ENCODE data around the gene PHLDA2.
A peak's percentile ranks its signal among the peaks of the same experiment; 100 is the strongest.

The PHLDA2 gene

DNA sequence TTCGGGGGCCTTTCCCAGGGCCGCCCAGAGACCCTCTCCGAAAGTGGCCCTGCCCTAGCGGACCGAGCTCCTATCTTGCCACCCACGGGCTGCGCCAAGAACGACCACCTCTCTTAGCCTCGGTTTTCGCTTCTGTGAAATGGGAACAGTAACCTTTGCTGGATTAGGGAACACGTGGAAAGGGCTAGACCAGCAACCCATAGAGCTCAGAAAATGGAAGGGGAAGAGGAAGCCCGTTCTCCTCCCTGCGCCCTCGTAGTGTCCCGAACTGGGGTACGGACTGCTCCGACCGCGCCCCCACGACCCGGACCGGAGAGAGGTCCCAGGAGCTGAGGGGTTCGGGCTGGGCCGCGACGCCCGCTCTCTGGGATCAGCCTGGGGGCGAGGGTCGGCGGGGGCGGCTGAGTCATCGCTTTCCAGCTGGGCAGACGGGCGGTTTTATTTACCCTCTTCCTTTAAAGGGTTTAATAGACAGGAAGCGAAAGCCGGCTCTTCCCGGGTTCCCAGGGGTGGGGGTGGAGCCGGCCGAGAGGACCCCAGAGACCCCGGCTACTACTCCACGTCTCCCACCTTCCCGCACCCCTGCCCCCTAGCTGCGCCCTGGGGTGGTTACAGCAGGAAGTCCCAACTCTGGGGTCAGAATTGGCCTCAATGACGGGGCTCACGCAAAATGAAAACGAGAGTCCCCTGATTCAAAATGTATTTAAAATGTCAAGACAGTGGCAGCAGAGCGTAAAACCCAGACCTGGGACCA, 907 bp upstream of the PHLDA2 start:
- no peak for DNase-seq

DNA sequence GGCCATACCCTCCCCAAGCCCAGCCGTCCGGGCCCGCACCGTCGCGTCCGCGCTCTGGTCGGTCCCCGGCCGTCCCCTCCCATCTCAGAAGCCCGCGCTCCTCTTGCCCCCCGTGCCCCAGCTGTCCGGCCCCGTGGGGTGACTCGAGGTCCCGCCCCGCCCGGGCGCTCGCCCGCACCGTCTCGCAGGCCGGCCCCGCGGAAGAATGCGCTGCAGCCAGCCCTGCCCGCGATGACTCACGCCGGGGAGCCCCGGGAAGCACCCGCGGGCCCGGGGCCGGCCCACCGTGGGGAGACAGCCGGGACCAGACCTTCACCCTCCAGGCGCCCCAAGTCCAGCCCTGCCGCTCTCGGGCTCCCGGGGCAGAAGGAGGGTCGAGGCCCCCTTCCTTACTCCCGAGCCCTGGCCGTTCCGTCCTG, 320 bp upstream of the PHLDA2 start:
- peak; percentile 36 for DNase-seq

DNA sequence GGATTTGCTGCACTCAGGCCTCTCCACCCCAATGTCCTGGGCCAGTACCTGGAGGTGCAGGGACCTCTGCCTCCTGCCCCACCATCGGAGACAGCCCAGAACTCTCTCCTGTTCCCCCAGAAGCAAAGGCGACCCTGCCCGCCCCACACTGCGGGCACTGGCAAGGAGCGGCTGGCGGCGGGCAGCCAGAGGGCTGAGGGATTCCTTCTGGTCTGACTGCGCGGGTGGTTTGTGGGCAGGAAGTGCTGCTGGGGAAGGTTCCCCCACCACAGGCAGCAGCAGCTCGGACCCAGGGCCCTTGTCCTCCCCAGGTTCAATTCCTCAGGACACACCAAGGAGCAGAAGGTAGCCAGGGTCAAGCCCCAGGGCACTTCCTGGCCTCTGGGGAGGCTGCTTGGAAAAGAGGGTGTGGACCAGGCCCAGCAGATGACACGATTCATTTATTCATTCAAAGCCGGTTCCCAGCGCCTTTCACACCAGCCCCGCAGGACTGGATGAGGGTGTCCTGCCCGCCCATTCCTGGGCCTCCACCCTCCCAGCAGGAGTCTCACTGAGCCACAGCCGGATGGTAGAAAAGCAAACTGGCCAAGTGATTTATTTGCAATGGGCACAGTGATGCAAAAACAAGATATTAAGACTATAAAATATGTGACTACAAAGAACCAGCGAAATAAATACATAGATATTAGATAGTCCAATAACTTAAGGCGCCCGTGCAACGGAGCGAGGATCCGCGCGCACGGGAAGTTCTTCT, 1.2 kb downstream of the PHLDA2 start:
- DNase-seq: no peak

DNA sequence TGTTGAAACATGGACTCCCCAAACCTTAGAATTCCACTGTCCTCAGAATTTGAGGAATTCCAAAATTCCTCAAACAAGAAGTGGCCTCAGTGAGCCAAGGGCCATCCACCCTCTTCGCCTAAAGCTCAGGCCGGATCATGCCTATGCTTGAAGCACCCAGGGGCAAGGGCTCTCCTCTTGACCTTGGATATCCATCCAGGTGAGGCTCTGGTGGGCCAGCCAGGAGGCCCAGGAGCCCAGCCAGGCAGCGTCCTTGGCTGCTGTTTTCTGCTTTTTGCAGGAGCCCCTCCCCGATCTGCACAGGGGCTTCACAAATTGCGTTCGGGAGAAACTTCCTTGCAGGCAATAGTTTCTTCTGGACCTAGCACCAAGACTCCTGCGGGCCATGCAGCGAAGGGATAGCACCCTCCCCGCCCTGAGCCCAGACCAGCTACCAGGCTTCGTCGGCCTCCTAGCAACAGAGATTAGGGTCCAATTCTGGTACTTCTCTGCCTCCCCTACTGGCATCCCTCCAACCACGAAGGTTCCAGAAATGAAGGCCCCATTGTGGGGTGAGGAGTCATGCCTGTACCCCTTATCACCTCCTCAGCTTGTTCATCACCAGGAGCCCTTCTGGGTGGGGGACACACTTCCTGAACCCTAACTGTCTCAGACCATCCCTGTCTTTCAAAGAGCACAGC, 2.0 kb downstream of the PHLDA2 start:
- DNase-seq: no peak

DNA sequence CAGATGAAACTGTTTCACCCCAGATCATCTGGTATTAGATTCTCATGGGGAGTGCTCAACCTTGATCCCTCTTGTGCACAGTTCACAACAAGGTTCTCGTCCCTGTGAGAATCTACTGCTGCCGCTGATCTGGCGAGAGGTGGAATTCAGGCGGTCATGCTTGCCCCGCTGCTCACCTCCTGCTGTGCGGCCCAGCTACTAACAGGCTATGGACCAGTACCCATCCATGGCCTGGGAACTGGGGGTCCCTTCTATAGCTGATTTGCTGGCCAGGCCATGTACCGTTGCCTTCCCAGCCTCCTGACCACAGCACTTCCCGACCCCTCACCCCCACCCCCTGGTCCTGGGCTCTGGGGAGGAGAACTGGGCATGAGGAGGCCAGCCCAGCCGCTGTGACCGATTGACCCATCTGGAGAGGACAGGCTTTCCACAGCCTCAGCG, 2.6 kb downstream of the PHLDA2 start:
- no peak for DNase-seq

DNA sequence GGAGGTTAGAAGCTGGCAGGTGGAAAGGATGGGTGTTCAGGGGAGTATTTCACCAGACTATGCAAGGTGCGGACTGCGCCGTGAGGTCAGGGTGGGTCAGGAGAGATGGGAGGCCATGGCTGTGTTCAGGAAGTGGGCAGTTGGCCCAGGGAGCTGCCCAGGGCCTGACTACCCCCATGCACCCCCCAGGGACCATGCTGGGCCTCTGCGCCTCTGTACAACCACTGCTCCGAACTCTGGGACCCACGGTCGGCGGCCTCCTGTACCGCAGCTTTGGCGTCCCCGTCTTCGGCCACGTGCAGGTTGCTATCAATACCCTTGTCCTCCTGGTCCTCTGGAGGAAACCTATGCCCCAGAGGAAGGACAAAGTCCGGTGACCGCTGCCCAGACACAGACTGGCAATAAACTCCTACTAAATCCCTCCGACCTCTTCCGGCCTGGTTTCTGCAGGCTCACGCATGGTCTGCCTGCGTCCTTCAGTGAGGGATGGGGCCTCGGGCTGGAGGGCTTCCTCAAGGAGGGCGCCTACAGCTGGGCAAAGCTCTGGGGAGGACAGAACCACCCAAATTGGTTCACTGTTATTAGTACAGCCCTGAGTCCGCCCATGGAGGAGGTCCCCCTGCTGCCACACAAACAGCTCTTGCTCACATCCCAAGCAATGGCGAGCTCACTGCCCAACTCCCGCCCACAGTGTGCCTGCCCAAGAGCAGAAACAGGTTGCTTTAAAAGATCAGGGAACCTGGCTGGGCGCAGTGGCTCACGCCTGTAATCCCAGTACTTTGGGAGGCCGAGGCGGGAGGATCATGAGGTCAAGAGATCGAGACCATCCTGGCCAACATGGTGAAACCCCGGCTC, 4.2 kb downstream of the PHLDA2 start:
- no peak for DNase-seq

DNA sequence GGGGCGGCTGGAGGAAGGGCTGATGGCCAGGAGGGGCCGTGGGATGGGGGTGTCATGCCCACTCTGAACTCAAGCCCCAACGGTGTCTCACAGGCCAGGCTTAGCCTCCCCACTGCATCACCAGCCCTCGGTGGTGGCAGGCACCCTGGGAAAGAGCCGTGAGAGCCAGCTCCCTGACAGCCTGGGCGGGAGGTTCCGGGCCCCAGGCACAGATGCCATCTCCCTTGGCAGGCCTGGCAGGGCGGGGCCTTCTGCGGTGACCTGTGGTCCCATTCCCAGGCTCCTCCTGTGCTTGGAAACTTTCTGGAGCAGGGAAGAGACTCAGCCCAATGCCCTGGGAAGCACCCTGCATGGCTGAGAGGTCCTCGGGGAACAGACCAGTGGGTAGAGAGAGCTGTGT, 4.8 kb downstream of the PHLDA2 start:
- no peak for DNase-seq

DNA sequence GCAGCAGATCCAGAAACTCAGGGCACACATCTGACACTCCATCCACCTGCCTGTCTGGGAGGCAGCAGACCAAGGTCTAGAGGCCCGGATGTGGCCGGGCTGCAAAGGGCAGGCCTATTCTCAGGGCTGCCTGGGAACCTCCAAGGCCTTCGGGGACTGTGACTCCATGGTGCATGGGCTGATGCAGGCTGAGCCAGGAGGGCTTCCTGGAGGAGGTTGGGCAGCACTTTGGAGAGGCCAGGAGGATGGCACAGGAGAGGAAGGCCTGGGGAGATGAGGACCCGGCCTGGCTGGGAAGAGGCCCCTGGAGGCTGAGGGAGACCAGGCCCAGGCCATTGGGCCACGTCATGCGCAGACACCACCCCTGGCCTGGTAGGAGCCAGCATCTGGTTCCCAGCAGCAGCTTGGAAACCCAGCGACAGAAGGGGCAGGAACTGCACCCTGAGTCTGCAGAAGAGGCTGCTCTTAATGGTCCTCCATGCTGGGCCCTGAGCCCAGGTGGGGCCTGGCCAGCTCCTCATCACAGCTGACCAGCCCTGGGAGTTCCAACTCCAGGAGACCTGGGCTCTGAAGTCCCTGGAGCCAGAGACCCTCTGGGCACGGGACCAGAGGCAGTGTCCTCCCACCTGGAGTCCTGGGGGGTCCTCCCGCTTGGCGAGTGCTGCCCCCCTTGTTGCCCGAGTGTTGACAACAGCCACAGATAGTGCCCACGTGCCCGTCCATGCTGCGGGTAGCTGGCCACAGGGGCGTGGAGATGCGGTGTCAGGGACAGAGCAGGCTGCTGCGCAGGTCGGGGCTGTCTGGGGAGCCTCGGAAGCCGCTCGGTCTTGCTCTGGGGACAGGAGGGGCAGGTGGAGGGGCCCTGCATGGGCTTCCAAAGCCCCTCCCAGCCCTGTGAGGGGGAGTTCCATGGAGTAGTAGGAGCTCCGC, 5.5 kb downstream of the PHLDA2 start:
- DNase-seq: no peak

DNA sequence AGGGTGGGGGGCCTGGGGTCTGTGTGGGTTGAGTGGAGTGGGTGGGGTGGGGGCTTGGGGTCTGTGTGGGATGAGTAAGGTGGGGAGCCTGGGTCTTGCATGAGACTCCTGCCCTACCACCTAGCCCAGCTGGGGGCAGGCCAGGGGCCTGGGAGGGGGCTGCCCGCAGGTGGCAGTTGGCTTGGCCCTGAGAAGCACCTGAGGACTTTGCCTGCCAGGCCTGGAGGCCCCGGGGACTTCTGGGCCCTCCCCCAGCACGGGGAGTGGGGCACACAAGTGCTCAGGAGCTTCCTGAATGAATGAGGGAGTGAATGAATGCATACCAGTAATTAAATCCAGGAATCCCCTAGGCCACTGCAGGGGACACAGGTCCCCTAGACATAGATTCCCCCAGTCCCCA, 6.6 kb downstream of the PHLDA2 start:
- no peak for DNase-seq

DNA sequence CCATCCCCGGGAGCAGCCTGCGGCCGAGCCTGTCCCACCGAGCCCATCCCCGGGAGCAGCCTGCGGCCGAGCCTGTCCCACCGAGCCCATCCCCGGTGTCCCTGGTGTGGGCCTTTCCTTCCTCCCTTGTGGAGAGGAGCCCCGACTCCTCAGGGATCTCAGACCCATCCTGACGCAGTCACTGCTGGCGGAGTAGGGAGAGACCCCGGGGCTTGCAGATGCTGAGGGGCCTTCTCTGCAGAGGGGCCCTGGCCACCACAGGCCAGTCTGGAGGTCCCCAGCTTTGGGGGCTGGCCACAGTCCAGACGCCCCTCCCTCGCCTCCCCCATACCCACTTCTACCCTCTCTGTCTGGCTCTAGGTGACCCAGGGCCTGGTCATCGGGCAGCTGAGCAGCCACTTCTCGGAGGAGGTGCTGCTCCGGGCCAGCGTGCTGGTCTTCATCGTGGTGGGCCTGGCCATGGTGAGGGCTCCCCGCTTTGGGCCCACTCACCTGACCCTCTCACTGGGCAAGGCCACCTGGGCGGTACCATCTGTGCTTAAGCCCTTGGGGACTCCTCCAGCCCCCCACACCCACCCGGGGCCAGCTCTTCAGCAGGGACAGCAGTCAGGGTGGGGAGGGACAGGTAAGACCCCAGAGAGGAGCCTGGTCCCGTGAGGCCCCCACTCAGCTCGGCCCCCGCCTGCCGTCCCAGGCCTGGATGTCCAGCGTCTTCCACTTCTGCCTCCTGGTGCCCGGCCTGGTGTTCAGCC, 7.3 kb downstream of the PHLDA2 start:
- no peak for DNase-seq

DNA sequence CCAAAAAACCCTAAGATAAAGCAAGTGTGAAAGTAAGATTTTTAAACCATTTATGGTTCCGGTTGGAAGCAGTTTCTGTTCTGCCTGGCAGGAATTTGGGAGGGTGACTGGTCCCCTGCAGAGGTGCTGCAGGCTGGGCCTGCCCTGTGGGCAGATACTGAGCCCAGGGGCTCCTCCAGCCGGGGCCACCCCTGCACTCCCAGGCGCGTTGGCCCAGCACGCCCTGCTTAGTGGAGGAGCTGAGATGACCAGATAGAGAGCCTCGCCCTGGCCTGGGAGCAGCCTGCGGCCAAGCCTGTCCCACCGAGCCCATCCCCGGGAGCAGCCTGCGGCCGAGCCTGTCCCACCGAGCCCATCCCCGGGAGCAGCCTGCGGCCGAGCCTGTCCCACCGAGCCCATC, 8.0 kb downstream of the PHLDA2 start:
- DNase-seq: no peak

DNA sequence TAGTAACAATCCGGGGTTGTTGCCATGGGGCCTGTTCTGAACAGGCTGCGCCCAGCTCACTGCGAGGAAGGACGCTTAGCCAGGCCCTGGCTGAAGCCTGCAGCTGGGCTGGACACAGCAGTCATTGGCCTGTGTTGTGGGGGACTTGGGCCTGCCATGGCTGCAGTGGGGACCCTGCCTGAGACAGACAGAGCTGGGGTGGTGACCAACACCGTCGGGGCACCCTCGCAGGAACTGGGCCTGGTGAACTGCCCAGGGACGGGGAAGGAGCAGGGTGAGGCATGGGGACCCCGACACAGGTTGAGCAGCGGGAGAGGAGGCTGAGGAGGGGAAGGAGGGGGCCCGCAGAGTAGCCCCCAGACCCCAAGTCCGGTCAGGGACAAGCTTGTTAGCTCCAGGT, 8.9 kb downstream of the PHLDA2 start:
- no peak for DNase-seq

DNA sequence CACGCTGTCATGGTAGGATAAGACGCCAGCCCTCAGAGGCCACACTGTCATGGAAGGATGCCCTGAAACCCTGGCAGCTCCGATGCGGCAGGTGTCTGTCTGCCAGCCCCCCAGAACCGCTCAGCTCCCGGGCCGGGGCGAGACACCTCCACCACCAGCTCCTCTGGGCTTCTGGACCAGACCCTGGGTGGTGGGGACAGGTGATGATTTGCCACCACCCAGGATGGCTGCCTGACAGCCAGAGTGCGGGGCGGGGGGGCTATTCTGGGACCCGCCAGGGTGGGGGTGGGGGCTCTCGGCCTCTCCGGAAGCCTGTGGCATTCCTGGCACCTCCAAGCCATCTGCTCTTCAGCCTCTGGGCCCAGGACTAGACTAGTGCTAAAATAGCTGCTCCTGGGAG, 9.4 kb downstream of the PHLDA2 start:
- no peak for DNase-seq

DNA sequence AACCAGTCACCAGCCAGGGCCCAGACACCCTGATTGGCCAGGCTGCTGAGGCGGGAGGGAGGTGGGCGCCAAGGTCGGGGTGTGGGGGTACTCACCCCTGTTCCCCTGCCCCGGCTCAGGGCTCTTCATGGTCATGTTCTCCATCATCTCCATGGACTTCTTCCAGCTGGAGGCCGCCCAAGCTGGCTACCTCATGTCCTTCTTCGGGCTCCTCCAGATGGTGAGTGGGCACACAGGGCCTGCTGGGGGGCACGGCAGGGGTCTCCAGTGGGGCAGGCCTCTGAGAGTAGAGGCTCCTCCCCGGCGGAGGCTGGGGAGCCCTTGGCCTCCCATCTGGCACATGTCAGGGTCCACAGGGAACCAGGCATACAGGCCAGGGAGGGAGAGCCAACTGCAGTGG, 10.0 kb downstream of the PHLDA2 start:
- no peak for DNase-seq

DNA sequence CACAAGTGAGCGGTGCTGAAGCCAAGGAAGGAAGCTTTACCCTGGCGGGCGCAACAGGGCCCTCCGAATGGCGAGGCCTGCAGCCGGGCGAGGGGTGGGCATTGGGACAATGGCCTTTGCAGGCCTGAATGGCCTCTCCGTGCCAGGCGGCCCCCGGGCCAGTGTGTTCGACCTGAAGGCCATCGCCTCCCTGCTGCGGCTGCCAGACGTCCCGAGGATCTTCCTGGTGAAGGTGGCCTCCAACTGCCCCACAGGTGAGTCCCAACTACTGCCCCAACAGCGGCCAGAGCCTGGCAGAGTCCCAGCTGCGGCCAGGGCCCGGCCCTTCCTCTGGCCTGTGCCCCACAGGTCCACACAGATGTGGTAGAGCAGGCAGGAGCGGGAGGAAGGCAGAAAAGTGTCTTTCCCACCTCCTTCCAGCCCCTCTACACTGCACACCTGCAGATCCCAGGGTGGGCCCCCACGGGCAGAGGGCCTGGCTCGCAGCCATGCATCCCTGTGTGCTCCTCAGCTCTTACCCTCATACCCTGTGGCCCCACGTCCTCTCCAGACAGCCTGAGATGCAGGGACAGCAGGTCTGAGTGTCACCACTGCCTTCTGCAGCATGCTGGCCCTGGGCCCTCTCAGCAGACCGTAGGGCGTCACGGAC, 11.3 kb downstream of the PHLDA2 start:
- DNase-seq: no peak

DNA sequence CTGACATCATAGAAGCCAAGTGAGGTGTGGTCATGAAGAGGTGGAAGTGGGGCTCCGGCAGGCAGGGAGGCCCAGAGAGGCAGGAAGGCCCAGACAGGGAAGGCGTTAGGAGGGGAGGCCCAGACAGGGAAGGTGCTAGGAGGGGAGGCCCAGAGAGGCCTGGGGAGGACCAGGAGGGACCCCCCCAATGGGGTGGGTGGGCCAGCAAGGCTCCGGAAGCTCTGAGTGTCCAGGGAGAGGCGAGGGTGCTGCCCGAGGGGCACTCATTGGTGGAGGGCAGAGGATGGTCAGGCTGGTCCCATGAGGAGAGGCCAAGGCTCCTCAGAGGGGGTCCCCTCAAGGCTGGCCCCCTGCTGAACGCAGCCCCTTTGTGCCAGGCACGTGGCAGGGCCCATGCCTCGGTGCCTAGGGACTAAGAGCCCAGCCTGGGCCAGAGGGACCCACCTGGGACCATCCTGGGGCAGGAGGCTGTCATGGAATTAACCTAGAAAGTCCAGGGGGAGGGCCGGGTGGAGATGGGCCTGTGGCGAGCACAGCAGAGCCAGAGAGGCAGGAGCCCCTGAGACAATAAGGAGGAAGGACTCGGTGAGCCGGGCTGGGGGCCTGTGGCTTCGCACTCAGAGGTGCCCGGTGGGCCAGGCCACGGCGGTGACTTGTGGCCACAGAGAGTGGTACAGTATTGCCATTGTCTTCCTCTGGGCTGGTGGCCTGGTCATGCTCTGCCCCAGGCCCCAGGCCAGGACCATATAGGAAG, 12.2 kb downstream of the PHLDA2 start:
- no peak for DNase-seq

DNA sequence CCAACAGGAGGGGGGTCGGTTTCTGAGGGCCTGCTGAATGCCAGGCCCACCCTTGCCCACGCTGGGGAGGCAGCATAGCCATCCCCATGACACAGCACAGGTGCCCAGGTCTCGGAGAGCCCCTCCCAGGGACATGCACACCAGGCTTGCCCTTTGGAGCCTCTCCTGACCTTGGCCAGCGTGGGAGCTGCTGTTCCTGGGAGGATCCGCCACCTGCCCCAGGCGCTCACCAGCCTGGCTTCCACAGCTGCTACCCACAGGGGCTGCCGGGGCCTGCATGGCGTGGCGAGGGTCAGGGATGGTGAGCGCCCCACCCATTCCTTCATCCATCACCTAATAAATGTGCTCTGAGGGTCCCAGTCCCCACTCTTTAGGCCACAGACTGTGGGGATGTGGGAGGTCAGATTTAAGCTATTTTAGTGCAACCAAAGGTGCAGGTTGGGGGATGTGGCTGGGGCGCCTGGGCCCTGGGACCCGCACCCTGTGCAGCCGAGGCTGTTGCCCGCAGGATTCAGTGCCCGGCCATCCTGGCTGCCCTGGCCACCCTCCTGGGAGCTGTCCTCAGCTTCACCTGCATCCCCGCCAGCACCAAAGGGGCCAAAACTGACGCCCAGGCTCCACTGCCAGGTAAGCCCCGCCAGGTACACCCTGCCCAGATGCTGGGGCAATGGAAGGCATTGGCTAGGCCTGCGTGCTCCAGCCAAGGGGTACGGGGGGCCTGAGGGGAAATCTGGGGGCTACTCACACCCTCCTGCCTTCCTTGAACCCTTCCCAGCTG, 12.9 kb downstream of the PHLDA2 start:
- DNase-seq: no peak

DNA sequence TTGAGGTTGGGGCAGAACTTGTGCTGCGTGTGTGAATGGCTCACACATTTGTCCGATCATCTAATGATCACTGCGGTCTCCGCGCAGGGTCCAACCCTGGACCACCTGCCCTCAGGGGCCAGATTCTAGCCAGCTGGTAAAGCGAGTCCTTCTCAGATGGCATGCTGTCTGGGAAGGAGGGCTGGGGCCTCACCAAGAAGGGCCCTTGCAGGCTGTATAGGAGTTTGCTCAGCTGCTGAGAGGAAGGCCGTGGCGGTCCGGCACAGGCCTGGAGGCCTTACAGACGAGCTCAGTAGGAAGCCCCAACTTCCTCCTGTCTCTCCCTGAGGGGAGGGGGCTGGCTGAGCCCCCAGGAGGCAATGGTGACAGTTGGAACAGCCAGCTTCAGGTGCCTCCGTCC, 13.7 kb downstream of the PHLDA2 start:
- DNase-seq: no peak
